Measurements from ENCODE around the gene TRIM7. TPM values are rescaled to one million over a fixed set of nuclear protein-coding genes. Genes with fewer than 3 reads are reported as not detected.

TRIM7 gene
- total RNA-seq, 1 experiment from 2014 or later, result not detected

GRCh38 chr5:181192337-181193046, 12.5 kb downstream of the TRIM7 start:
- DNase-seq (ENCODE audit: low spot score), result no peak
- no peaks in the 10 kb centered on the region for H3K9me3 ChIP-seq (ENCODE audit: low read depth, low read length, poor library complexity, severe bottlenecking)
- ChIA-PET CTCF (interaction anchor here (0.6 kb wide), 1 partner anchor 8 kb away, joined by 3 read pairs; no protein-coding TSS in a partner anchor), POLR2A (ENCODE audit: low non-redundant PET) (no interaction called here)
- H3K27ac ChIP-seq (ENCODE audit: low read depth, low read length, poor library complexity, severe bottlenecking), result peak overlapping the region; percentile 84
- no peaks in the 10 kb centered on the region for H3K27me3 ChIP-seq (replicated peaks; ENCODE audit: insufficient read depth, low read depth, low read length, poor library complexity)
- BruUV-seq (replicated peaks), result no TSS peak
- intact Hi-C loops (cut with micrococcal nuclease; ENCODE audit: unreplicated experiment), result no loop called here
- H3K4me3 ChIP-seq (ENCODE audit: low read depth, low read length, poor library complexity, severe bottlenecking), result peak overlapping the region; percentile 71
- TF ChIP-seq EZH2 (IDR thresholded peaks at IDR 0.05; ENCODE audit: borderline replicate concordance, low read depth, low read length, poor library complexity, severe bottlenecking) (no peak), CTCF (conservative IDR thresholded peaks at IDR 0.05; ENCODE audit: low read depth, low read length) (no peak)
- H3K4me1 ChIP-seq (ENCODE audit: insufficient read depth, low read length, poor library complexity, severe bottlenecking), result no peaks in the 10 kb centered on the region
- H3K36me3 ChIP-seq (ENCODE audit: insufficient read depth, low read length, poor library complexity, severe bottlenecking), result no peaks in the 10 kb centered on the region

- no peaks in the 10 kb centered on the region for H3K4me1 ChIP-seq (ENCODE audit: insufficient read depth, low read length, poor library complexity, severe bottlenecking)
- intact Hi-C loops (cut with micrococcal nuclease; ENCODE audit: unreplicated experiment), result loop anchor here (1.0 kb wide), 1 partner anchor 27 kb away; no protein-coding TSS in a partner anchor
- H3K27ac ChIP-seq (ENCODE audit: low read depth, low read length, poor library complexity, severe bottlenecking), result peak overlapping the region; percentile 84
- ChIA-PET CTCF (no interaction called here), POLR2A (ENCODE audit: low non-redundant PET) (no interaction called here)
- H3K36me3 ChIP-seq (ENCODE audit: insufficient read depth, low read length, poor library complexity, severe bottlenecking), result no peaks in the 10 kb centered on the region
- peak; percentile 94 for DNase-seq (ENCODE audit: low spot score)
- H3K4me3 ChIP-seq (ENCODE audit: low read depth, low read length, poor library complexity, severe bottlenecking), result peak overlapping the region; percentile 71
- TF ChIP-seq EZH2 (IDR thresholded peaks at IDR 0.05; ENCODE audit: borderline replicate concordance, low read depth, low read length, poor library complexity, severe bottlenecking), result no peak
- TF ChIP-seq CTCF (conservative IDR thresholded peaks at IDR 0.05; ENCODE audit: low read depth, low read length), result no peak
- BruUV-seq (replicated peaks), result no TSS peak
- H3K27me3 ChIP-seq (replicated peaks; ENCODE audit: insufficient read depth, low read depth, low read length, poor library complexity), result no peaks in the 10 kb centered on the region
- no peaks in the 10 kb centered on the region for H3K9me3 ChIP-seq (ENCODE audit: low read depth, low read length, poor library complexity, severe bottlenecking)
These were observed 13.3 kb downstream of the TRIM7 start for GRCh38 chr5:181191526-181192336.

DNA sequence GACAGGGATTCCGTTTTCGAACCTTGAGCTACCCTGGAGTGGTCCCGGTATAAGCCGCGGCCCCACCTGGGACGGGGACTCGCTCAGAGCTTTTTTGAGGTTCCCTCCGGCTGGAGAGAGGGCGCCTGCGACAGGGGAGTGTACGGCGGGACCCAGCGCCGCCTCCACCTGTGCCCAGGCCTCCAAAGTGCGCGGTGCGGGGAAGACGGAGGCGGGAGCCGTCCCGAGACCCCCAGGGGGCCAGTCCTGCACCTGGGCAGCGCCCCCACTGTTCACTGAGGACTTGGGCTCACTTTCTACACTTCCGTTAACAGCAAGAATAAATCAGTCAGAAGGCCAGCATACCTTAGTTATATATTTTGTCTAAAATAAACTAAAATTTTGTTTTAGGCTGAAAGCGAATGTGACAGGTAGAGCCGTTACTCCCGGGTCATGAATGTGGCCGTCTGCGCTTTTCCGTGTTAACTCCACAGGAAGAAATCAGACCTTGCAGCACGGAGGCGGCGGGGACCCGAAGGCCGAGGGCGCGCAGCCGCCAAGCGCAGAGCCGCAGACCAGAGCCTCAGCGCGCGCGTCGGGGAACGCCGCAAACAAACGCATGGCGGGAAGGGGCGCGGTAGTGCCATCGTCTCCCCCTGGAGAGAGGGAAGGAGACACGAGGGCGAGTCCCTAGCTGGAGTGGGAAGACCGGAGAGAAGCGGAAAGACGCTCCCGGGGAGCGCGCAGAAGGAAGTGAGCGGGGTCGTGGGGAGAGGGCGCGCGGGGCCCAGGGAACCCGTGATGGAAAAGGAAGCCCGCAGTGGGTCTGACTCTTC, 14.1 kb downstream of the TRIM7 start:
- ChIA-PET POLR2A (ENCODE audit: low non-redundant PET) (no interaction called here), CTCF (no interaction called here)
- H3K4me3 ChIP-seq (ENCODE audit: low read depth, low read length, poor library complexity, severe bottlenecking), result peak overlapping the region; percentile 71
- peak overlapping the region; percentile 84 for H3K27ac ChIP-seq (ENCODE audit: low read depth, low read length, poor library complexity, severe bottlenecking)
- BruUV-seq (replicated peaks), result no TSS peak
- DNase-seq (ENCODE audit: low spot score), result peak; percentile 60
- no peaks in the 10 kb centered on the region for H3K9me3 ChIP-seq (ENCODE audit: low read depth, low read length, poor library complexity, severe bottlenecking)
- TF ChIP-seq EZH2 (IDR thresholded peaks at IDR 0.05; ENCODE audit: borderline replicate concordance, low read depth, low read length, poor library complexity, severe bottlenecking) (no peak), CTCF (conservative IDR thresholded peaks at IDR 0.05; ENCODE audit: low read depth, low read length) (peak; percentile 38; the same call in 1 of the 2 replicates)
- no peaks in the 10 kb centered on the region for H3K4me1 ChIP-seq (ENCODE audit: insufficient read depth, low read length, poor library complexity, severe bottlenecking)
- H3K27me3 ChIP-seq (replicated peaks; ENCODE audit: insufficient read depth, low read depth, low read length, poor library complexity), result no peaks in the 10 kb centered on the region
- no peaks in the 10 kb centered on the region for H3K36me3 ChIP-seq (ENCODE audit: insufficient read depth, low read length, poor library complexity, severe bottlenecking)
- intact Hi-C loops (cut with micrococcal nuclease; ENCODE audit: unreplicated experiment), result loop anchor here (1.0 kb wide), 1 partner anchor 27 kb away; no protein-coding TSS in a partner anchor
